Measurements from ENCODE around the gene JAKMIP1.
"Not testable (repeated sequence)": the region's sequence is repeated elsewhere in the genome, so short reads cannot be mapped to it uniquely, and the experiment has no call there.

Gene JAKMIP1

GRCh38 chr4:6013564-6013963, 186.8 kb downstream of the JAKMIP1 start:
- no peak for DNase-seq (ENCODE audit: low read depth)

GRCh38 chr4:6012200-6012599, 188.1 kb downstream of the JAKMIP1 start:
- DNase-seq (ENCODE audit: low read depth): no peak

- no peak for DNase-seq (ENCODE audit: low read depth)
Measured at GRCh38 chr4:6011686-6012085, 188.7 kb downstream of the JAKMIP1 start.

- DNase-seq (ENCODE audit: low read depth): no peak
Measured at GRCh38 chr4:6011271-6011671, 189.1 kb downstream of the JAKMIP1 start.

GRCh38 chr4:6010789-6011188, 189.6 kb downstream of the JAKMIP1 start:
- no peak for DNase-seq (ENCODE audit: low read depth)

GRCh38 chr4:6009452-6009851, 190.9 kb downstream of the JAKMIP1 start:
- DNase-seq (ENCODE audit: low read depth): no peak

- no peak for DNase-seq (ENCODE audit: low read depth)
Measured at GRCh38 chr4:6008766-6009385, 191.5 kb downstream of the JAKMIP1 start.

- no peak for DNase-seq (ENCODE audit: low read depth)
Measured at GRCh38 chr4:6008092-6008551, 192.2 kb downstream of the JAKMIP1 start.

- no peak for DNase-seq (ENCODE audit: low read depth)
Measured at GRCh38 chr4:6005175-6005574, 195.2 kb downstream of the JAKMIP1 start.

- not testable (repeated sequence) for DNase-seq (ENCODE audit: low read depth)
Measured at GRCh38 chr4:6003485-6003884, 196.9 kb downstream of the JAKMIP1 start.

- DNase-seq (ENCODE audit: low read depth): no peak
Measured at GRCh38 chr4:6002926-6003325, 197.4 kb downstream of the JAKMIP1 start.

GRCh38 chr4:6002492-6002833, 197.9 kb downstream of the JAKMIP1 start:
- DNase-seq (ENCODE audit: low read depth): no peak

- DNase-seq (ENCODE audit: low read depth): no peak
Measured at GRCh38 chr4:6001680-6002491, 198.5 kb downstream of the JAKMIP1 start.

GRCh38 chr4:5999830-6000365, 200.5 kb downstream of the JAKMIP1 start:
- no peak for DNase-seq (ENCODE audit: low read depth)

GRCh38 chr4:5999356-5999755, 201.0 kb downstream of the JAKMIP1 start:
- DNase-seq (ENCODE audit: low read depth): no peak

- peak; percentile 32 for DNase-seq (ENCODE audit: low read depth)
Measured at GRCh38 chr4:5998333-5998936, 201.9 kb downstream of the JAKMIP1 start.

- DNase-seq (ENCODE audit: low read depth): no peak
Measured at GRCh38 chr4:5996641-5997040, 203.7 kb downstream of the JAKMIP1 start.

- DNase-seq (ENCODE audit: low read depth): no peak
Measured at GRCh38 chr4:5995901-5996623, 204.3 kb downstream of the JAKMIP1 start.

GRCh38 chr4:5993876-5994811, 206.2 kb downstream of the JAKMIP1 start:
- no peak for DNase-seq (ENCODE audit: low read depth)

GRCh38 chr4:5993346-5993745, 207.0 kb downstream of the JAKMIP1 start:
- DNase-seq (ENCODE audit: low read depth): not testable (repeated sequence)

- no peak for DNase-seq (ENCODE audit: low read depth)
Measured at GRCh38 chr4:5992828-5993321, 207.5 kb downstream of the JAKMIP1 start.

Data from fibroblast of the conjunctiva (primary cell).